HepG2 (cell line): ENCODE results near the gene RDH12. TPM values are rescaled to one million over a fixed set of nuclear protein-coding genes. Genes with fewer than 3 reads are reported as not detected.

Experiments
- ATAC-seq: fragments of 200-7000 bp; cut with Tn5 transposase; 3 replicates; pipeline ENCODE4 v1.9.1; 2020; ENCODE audit warnings: mild to moderate bottlenecking, moderate library complexity
- BruUV-seq: library from RNA; stranded (reverse); fragments of 400-500 nt; replicated peaks from 2 replicates; lab custom pipeline; 2021; lab: Mats Ljungman, UMichigan
- CTCF ChIA-PET: fragments of 300-600 bp; formaldehyde crosslinking; extraction: SDS; loops from one replicate; lab custom pipeline; 2021; ENCODE audit warnings: low total read pairs, inconsistent platforms, low intra/inter-chr PET ratio; lab: Yijun Ruan, JAX
- POLR2A ChIA-PET: fragments of 350-600 bp; sonication (Branson Sonifier 250); formaldehyde crosslinking; loops from one replicate; lab custom pipeline; 2020; ENCODE audit warnings: antibody characterized with exemption, inconsistent platforms; lab: Yijun Ruan, JAX
- DNase-seq: peaks from one replicate; pipeline ENCODE4 v3.0.0-alpha.2; 2015; ENCODE audit warnings: low spot score
- FAIRE-seq: peaks from 3 replicates; lab custom pipeline; 2011; peaks lifted over from hg19 to GRCh38; lab: Jason Lieb, UNC
- H2AFZ ChIP-seq: one replicate; pipeline ENCODE4 v1.6.1; 2011; ENCODE audit warnings: low read length, inconsistent platforms
- H3K27ac ChIP-seq: fragments of 300-600 bp; 3 replicates; pipeline ENCODE4 v1.8.0; 2011; ENCODE audit warnings: mixed run types, mild to moderate bottlenecking, mixed read lengths, low read length, inconsistent platforms; ENCODE audit not compliant: insufficient read depth; ENCODE audit errors: extremely low read length
- H3K27me3 ChIP-seq, 2 experiments: fragments of 200-600 bp in 1 of 2; 2 replicates in 1 of 2; 3 replicates in 1 of 2; pipeline versions ENCODE4 v1.6.0 to v1.8.0; 2011; ENCODE audit warnings: low read length in 2 of 2, mild to moderate bottlenecking in 2 of 2, moderate library complexity in 2 of 2, inconsistent platforms in 1 of 2; ENCODE audit not compliant: insufficient read depth in 2 of 2, control insufficient read depth in 1 of 2
- H3K36me3 ChIP-seq, 2 experiments: fragments of 200-600 bp in 1 of 2; replicated peaks in 1 of 2; 2 replicates in 1 of 2; 3 replicates in 1 of 2; pipeline versions ENCODE4 v1.5.1 to v1.8.0; 2011; ENCODE audit warnings: low read length in 2 of 2, inconsistent platforms in 1 of 2; ENCODE audit not compliant: insufficient read depth in 2 of 2, control insufficient read depth in 1 of 2
- H3K4me1 ChIP-seq: 2 replicates; pipeline ENCODE4 v1.5.1; 2012; ENCODE audit warnings: low read length, inconsistent platforms; ENCODE audit not compliant: insufficient read depth
- H3K4me2 ChIP-seq: 2 replicates; pipeline ENCODE4 v1.6.0; 2011; ENCODE audit warnings: low read depth, low read length, inconsistent platforms
- H3K4me3 ChIP-seq, 3 experiments: fragments of 200-600 bp in 1 of 3; sonication (generic), shearing (Covaris generic) in 1 of 3; replicated peaks in 1 of 3; 2 replicates each; pipeline ENCODE4 v1.5.1; 2011 to 2016; ENCODE audit warnings: low read length in 3 of 3, inconsistent platforms in 2 of 3, low read depth in 2 of 3, mild to moderate bottlenecking in 2 of 3, control low read depth in 1 of 3, mixed read lengths in 1 of 3; ENCODE audit not compliant: insufficient read depth in 1 of 3
- H3K79me2 ChIP-seq: one replicate; pipeline ENCODE4 v1.6.1; 2011; ENCODE audit warnings: low read length, inconsistent platforms; ENCODE audit not compliant: insufficient read depth
- H3K9ac ChIP-seq: 2 replicates; pipeline ENCODE4 v1.6.0; 2011; ENCODE audit warnings: mild to moderate bottlenecking, low read depth, low read length, inconsistent platforms; ENCODE audit not compliant: insufficient read depth
- H3K9me3 ChIP-seq: 2 replicates; pipeline ENCODE4 v1.5.1; 2012; ENCODE audit warnings: mild to moderate bottlenecking, low read length
- H4K20me1 ChIP-seq: 2 replicates; pipeline ENCODE4 v1.6.0; 2011; ENCODE audit warnings: inconsistent platforms, mild to moderate bottlenecking, low read length, moderate library complexity; ENCODE audit not compliant: insufficient read depth
- ATF1 ChIP-seq: IDR thresholded peaks from 2 replicates; pipeline ENCODE4 v1.6.1; 2016; ENCODE audit warnings: mild to moderate bottlenecking, control low read depth
- CBX1 ChIP-seq: IDR thresholded peaks from one replicate; pipeline ENCODE4 v1.6.1; 2016; ENCODE audit warnings: antibody characterized with exemption, low read depth
- CCAR2 ChIP-seq: fragments of 200-400 bp; formaldehyde crosslinking; optimal IDR thresholded peaks from 2 replicates; pipeline ENCODE3; 2018; ENCODE audit warnings: low read depth, mild to moderate bottlenecking, low read length, moderate library complexity
- FOXO1 ChIP-seq: sonication (generic); formaldehyde crosslinking; IDR thresholded peaks from 2 replicates; pipeline ENCODE4 v1.4.0; 2020; ENCODE audit warnings: missing genetic modification reagents
- FOXP1 ChIP-seq, 2 experiments: fragments of 450-650 bp in 1 of 2; IDR thresholded peaks; 2 replicates each; pipeline ENCODE4 v1.6.1; 2017 to 2018; ENCODE audit warnings: antibody characterized with exemption in 1 of 2
- KDM6A ChIP-seq: IDR thresholded peaks from 2 replicates; pipeline ENCODE4 v1.6.1; 2016; ENCODE audit warnings: low read depth
- NCOA5 ChIP-seq: sonication (generic); formaldehyde crosslinking; IDR thresholded peaks from 2 replicates; pipeline ENCODE4 v1.4.0; 2020; ENCODE audit warnings: missing genetic modification reagents
- PHF20 ChIP-seq: sonication (generic); formaldehyde crosslinking; IDR thresholded peaks from 2 replicates; pipeline ENCODE4 v1.5.0; 2020; ENCODE audit warnings: mild to moderate bottlenecking, missing genetic modification reagents
- PHF21A ChIP-seq: sonication (generic); formaldehyde crosslinking; IDR thresholded peaks from 2 replicates; pipeline ENCODE4 v1.5.0; 2020; ENCODE audit warnings: mild to moderate bottlenecking, missing genetic modification reagents
- RBM22 ChIP-seq: fragments of 200-400 bp; formaldehyde crosslinking; optimal IDR thresholded peaks from 2 replicates; pipeline ENCODE3; 2017; ENCODE audit warnings: mild to moderate bottlenecking, low read length, moderate library complexity
- SIN3A ChIP-seq: IDR thresholded peaks from 2 replicates; pipeline ENCODE4 v1.6.1; 2011; ENCODE audit warnings: low read depth, mild to moderate bottlenecking, control low read depth, low read length, borderline replicate concordance
- YEATS2 ChIP-seq: sonication (generic); formaldehyde crosslinking; IDR thresholded peaks from 2 replicates; pipeline ENCODE4 v1.4.0; 2020; ENCODE audit warnings: missing genetic modification reagents, borderline replicate concordance
- ZFP36 ChIP-seq: fragments of 150-350 bp; IDR thresholded peaks from 2 replicates; pipeline ENCODE4 v1.6.1; 2018; ENCODE audit warnings: borderline replicate concordance, low read length, low read depth; ENCODE audit not compliant: partially characterized antibody
- ZKSCAN5 ChIP-seq: sonication (generic); formaldehyde crosslinking; IDR thresholded peaks from 2 replicates; pipeline ENCODE4 v1.5.1; 2020; ENCODE audit warnings: mild to moderate bottlenecking, missing genetic modification reagents
- ZNF430 ChIP-seq: sonication (generic); formaldehyde crosslinking; IDR thresholded peaks from 2 replicates; pipeline ENCODE4 v1.9.0; 2021; ENCODE audit warnings: mild to moderate bottlenecking, missing genetic modification reagents
- ZNF501 ChIP-seq: sonication (generic); formaldehyde crosslinking; IDR thresholded peaks from 2 replicates; pipeline ENCODE4 v1.5.1; 2020; ENCODE audit warnings: mild to moderate bottlenecking, moderate library complexity, missing genetic modification reagents
- ZNF552 ChIP-seq: sonication (generic); formaldehyde crosslinking; IDR thresholded peaks from 2 replicates; pipeline ENCODE4 v1.9.0; 2022; ENCODE audit warnings: missing genetic modification reagents, mild to moderate bottlenecking, borderline replicate concordance
- ZNF577 ChIP-seq: sonication (generic); formaldehyde crosslinking; IDR thresholded peaks from 2 replicates; pipeline ENCODE4 v1.4.0; 2020; ENCODE audit warnings: mild to moderate bottlenecking, low read depth, missing genetic modification reagents, borderline replicate concordance
- WGBS: methylation state at CpG from one replicate; pipeline ENCODE4 v1.1.6; 2017; ENCODE audit warnings: low lambda C conversion rate; 5-methylcytosine and 5-hydroxymethylcytosine counted together
- in situ Hi-C: cut with HindIII; loops from 2 replicates; pipeline ENCODE4 v1.10.0; 2017; ENCODE audit warnings: low pct_unique_long_range_greater_than_20kb; ENCODE audit not compliant: extremely low pct_ligation_motif_present
- intact Hi-C: fragments of 100-400 bp; cut with micrococcal nuclease; formaldehyde crosslinking; loops from one replicate; pipeline ENCODE4 v1.10.0; 2022; ENCODE audit not compliant: unreplicated experiment
- polyA plus RNA-seq, 8 experiments: library from polyadenylated mRNA; depleted of rRNA in 3 of 8; stranded (reverse) in 7 of 8; unstranded in 1 of 8; fragments of >200 nt; fragmentation: Illumina TruSeq in 4 of 8; extraction: Trizol in 4 of 8; gene quantifications; 2 replicates each; pipeline versions ENCODE4 v1.2.1 to v1.2.3, GENCODE V29; 2011 to 2016; ENCODE audit warnings: low read depth in 4 of 8, missing spikeins in 1 of 8, mixed read lengths in 1 of 8; ENCODE audit not compliant: insufficient read depth in 1 of 8
- total RNA-seq, 5 experiments: library from RNA; depleted of rRNA; stranded (reverse); fragments of >200 nt; fragmentation: Illumina TruSeq; extraction: Trizol; gene quantifications; 2 replicates each; pipeline ENCODE4 v1.2.3, GENCODE V29; 2016; ENCODE audit warnings: low read depth in 1 of 5
- TF ChIP-seq, protein P1 (sequence below): sonication (generic); formaldehyde crosslinking; IDR thresholded peaks from 2 replicates; pipeline ENCODE4 v1.4.0; 2020; ENCODE audit warnings: missing genetic modification reagents
- TF ChIP-seq, protein P2 (sequence below): IDR thresholded peaks from 2 replicates; pipeline ENCODE4 v1.6.1; 2012; ENCODE audit warnings: low read length, improper control_type of control experiment

Gene RDH12
- total and polyA plus RNA-seq, 2 of the 13 experiments (the other 11 are each of a cell fraction or from before 2014, with no cell fraction given): 1.6 to 2.1 TPM

DNA sequence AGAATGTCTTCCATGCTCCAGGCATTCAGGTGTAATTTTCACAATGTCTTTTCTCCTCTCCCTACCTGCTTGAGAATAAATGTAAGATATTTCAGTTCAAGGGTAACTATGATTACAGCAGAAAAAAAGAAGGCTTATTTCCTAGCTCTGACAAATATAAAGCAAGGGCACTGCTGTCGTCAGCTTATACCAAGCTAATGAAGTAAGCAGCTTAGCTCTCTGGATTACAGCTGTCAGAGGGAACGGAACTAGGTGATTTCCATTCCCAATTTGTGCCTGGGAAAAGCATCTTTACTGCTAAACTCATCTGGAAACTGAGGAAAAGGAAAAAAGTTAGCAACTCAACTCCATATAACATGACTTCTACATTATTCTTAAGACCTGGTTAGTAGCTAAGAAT is 58.2 kb downstream of the RDH12 start:
- 90% methylated on average over 2 of the region's 2 CpGs for WGBS

More for the DNA sequence above, 58.2 kb downstream of the RDH12 start:
- Histone ChIP-seq H3K27me3 (no peaks in the 10 kb centered on the region), H4K20me1 (no peaks in the 10 kb centered on the region), H3K9me3 (no peaks in the 10 kb centered on the region), H3K27ac (no peak overlapping the region), H2AFZ (no peak overlapping the region), H3K4me2 (no peak overlapping the region), H3K36me3 (peaks cover 15 to 35% of the 10 kb centered on the region in 2 experiments; a peak in 4 of 5 replicates), H3K79me2 (no peaks in the 10 kb centered on the region), H3K9ac (no peak overlapping the region), H3K4me1 (peaks cover 31% of the 10 kb centered on the region), H3K4me3 (no peak overlapping the region)
- ATAC-seq (no peak), FAIRE-seq (no peak), DNase-seq (no peak)
- BruUV-seq: no TSS peak
- in situ Hi-C loops: no loop called here
- POLR2A ChIA-PET: interaction anchor here (0.9 to 1.2 kb wide), 3 partner anchors 13 to 31 kb away, joined by 3 to 4 read pairs (median 3); no protein-coding TSS in a partner anchor
- intact Hi-C loops: loop anchor here (10.0 kb wide), 1 partner anchor 55 kb away; the partner anchor contains the start of gene RDH12
- CTCF ChIA-PET: no interaction called here
- TF ChIP-seq FOXO1: no peak
- TF ChIP-seq ZFP36: no peak
- TF ChIP-seq, protein P1, sequence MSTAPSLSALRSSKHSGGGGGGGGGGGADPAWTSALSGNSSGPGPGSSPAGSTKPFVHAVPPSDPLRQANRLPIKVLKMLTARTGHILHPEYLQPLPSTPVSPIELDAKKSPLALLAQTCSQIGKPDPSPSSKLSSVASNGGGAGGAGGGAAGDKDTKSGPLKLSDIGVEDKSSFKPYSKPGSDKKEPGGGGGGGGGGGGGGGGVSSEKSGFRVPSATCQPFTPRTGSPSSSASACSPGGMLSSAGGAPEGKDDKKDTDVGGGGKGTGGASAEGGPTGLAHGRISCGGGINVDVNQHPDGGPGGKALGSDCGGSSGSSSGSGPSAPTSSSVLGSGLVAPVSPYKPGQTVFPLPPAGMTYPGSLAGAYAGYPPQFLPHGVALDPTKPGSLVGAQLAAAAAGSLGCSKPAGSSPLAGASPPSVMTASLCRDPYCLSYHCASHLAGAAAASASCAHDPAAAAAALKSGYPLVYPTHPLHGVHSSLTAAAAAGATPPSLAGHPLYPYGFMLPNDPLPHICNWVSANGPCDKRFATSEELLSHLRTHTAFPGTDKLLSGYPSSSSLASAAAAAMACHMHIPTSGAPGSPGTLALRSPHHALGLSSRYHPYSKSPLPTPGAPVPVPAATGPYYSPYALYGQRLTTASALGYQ: no peak
- TF ChIP-seq ATF1 (CRISPR knock-in tag): no peak
- no peak for TF ChIP-seq PHF20 (CRISPR knock-in tag)
- no peak for TF ChIP-seq KDM6A
- TF ChIP-seq ZKSCAN5: no peak
- TF ChIP-seq YEATS2 (CRISPR knock-in tag): no peak
- TF ChIP-seq ZNF552 (CRISPR knock-in tag): no peak
- TF ChIP-seq ZNF501: no peak
- no peak for TF ChIP-seq CBX1
- no peak for TF ChIP-seq ZNF577
- TF ChIP-seq RBM22: no peak
- TF ChIP-seq ZNF430: no peak
- TF ChIP-seq, protein P2, sequence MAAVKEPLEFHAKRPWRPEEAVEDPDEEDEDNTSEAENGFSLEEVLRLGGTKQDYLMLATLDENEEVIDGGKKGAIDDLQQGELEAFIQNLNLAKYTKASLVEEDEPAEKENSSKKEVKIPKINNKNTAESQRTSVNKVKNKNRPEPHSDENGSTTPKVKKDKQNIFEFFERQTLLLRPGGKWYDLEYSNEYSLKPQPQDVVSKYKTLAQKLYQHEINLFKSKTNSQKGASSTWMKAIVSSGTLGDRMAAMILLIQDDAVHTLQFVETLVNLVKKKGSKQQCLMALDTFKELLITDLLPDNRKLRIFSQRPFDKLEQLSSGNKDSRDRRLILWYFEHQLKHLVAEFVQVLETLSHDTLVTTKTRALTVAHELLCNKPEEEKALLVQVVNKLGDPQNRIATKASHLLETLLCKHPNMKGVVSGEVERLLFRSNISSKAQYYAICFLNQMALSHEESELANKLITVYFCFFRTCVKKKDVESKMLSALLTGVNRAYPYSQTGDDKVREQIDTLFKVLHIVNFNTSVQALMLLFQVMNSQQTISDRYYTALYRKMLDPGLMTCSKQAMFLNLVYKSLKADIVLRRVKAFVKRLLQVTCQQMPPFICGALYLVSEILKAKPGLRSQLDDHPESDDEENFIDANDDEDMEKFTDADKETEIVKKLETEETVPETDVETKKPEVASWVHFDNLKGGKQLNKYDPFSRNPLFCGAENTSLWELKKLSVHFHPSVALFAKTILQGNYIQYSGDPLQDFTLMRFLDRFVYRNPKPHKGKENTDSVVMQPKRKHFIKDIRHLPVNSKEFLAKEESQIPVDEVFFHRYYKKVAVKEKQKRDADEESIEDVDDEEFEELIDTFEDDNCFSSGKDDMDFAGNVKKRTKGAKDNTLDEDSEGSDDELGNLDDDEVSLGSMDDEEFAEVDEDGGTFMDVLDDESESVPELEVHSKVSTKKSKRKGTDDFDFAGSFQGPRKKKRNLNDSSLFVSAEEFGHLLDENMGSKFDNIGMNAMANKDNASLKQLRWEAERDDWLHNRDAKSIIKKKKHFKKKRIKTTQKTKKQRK: no peak
- TF ChIP-seq SIN3A: no peak
- TF ChIP-seq PHF21A (CRISPR knock-in tag): no peak
- TF ChIP-seq CCAR2: no peak
- no peak for TF ChIP-seq NCOA5
- no peak for TF ChIP-seq FOXP1 (IDR thresholded peaks at IDR 0.05)
- TF ChIP-seq FOXP1 (CRISPR knock-in tag; IDR thresholded peaks at IDR 0.05): no peak
